Natural killer cell treated with Interleukin-12 subunit alpha and Interleukin-12 subunit beta and Interleukin-15 and Interleukin-18, amount 100 ng/mL, for 72 hours (primary cell): ENCODE data around the gene MMP23B. TPM values are rescaled to one million over a fixed set of nuclear protein-coding genes. Genes with fewer than 3 reads are reported as not detected.

Source experiments
- ATAC-seq, 2 donors: fragments of 150-1000 bp; cut with Tn5 transposase in 1 of 2; sonication (Bioruptor Pico), chemical (Tn5 transposase) in 1 of 2; 2 replicates each; pipeline ENCODE4 v1.10.0; 2021
- DNase-seq: peaks from one replicate; pipeline ENCODE4 v3.0.0; 2022; ENCODE audit warnings: low spot score
- H3K27ac Mint-ChIP-seq, 2 donors: 1 replicate in 1 of 2; 2 replicates in 1 of 2; pipeline ENCODE4 v1.8.0; 2022; ENCODE audit warnings: mixed read lengths in 2 of 2, mild to moderate bottlenecking in 1 of 2, moderate library complexity in 1 of 2
- H3K27me3 Mint-ChIP-seq, 2 donors: 1 replicate in 1 of 2; 2 replicates in 1 of 2; pipeline ENCODE4 v1.8.0; 2022; ENCODE audit warnings: mixed read lengths in 2 of 2
- H3K36me3 Mint-ChIP-seq: one replicate; pipeline ENCODE4 v1.8.0; 2022; ENCODE audit warnings: mixed read lengths
- H3K4me1 Mint-ChIP-seq, 2 donors: 1 replicate in 1 of 2; 2 replicates in 1 of 2; pipeline ENCODE4 v1.8.0; 2022; ENCODE audit warnings: low read depth in 2 of 2, mixed read lengths in 2 of 2, mild to moderate bottlenecking in 1 of 2
- H3K4me3 Mint-ChIP-seq: one replicate; pipeline ENCODE4 v1.8.0; 2022; ENCODE audit warnings: mixed read lengths
- H3K9me3 Mint-ChIP-seq: 2 replicates; pipeline ENCODE4 v1.8.0; 2022; ENCODE audit warnings: mixed read lengths
- total RNA-seq, 2 donors: library from RNA; stranded (reverse); gene quantifications; one replicate each; pipeline ENCODE4 v1.2.3, GENCODE V29; 2022

MMP23B gene
- total RNA-seq, 2 donors from 2014 or later, result 4.9 to 6.1 TPM

DNA sequence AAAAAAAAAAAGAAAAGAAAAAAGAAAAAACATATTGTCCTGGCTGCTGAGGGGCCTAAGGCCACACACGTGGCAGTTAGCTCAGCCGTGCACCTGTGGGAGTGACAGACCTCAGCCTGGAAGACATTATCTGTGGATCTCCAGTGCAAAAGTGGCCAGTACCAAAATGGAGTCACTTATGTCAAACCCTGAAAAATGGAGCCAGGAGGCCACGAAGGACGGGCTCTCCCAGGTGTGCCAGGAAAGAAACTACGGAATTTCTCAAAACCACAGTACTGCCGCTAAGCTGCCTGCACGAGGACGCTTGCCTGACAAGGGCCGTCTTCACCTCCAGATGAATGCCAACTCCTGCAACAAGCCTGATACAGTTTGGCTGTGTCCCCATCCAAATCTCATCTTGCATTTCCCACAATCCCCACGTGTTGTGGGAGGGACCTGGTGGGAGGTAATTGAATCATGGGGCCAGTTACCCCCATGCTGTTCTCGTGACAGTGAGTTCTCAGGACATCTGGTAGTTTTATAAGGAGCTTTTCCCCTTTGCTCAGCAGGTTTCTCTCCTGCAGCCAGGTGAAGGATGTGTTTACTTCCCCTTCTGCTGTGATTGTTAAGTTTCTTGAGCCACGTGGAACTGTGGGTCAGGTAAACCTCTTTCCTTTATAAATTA, 22.0 kb upstream of the MMP23B start:
- Mint-ChIP-seq H3K27ac (no peak overlapping the region), H3K36me3 (no peaks in the 10 kb centered on the region), H3K4me3 (no peak overlapping the region), H3K27me3 (no peaks in the 10 kb centered on the region), H3K4me1 (peaks cover 22 to 25% of the 10 kb centered on the region in 2 donors), H3K9me3 (no peaks in the 10 kb centered on the region)
- no peak for DNase-seq
- no peak for ATAC-seq

DNA sequence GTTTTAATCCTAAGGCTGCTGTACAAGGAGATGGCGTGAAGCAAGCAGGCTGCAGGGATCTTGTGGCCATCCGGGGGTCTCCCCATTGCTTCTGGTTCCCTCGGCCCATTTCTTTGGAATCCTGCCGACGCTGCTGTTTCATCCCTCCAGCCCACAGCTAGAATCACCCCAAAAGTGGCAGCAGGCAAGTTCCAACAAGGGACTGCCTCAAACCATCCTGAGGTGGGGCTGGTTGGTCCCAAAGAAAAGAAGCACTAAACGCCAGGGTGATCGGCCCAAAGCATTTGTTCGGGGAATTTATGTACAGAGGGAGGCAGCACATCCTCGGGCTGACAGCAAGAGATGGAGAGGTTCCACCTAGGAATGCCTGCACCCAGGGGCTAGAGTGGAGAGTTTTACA, 21.2 kb upstream of the MMP23B start:
- ATAC-seq (no peak), DNase-seq (no peak)
- Mint-ChIP-seq H3K9me3 (no peaks in the 10 kb centered on the region), H3K4me1 (peaks cover 24 to 26% of the 10 kb centered on the region in 2 donors), H3K27me3 (no peaks in the 10 kb centered on the region), H3K4me3 (no peak overlapping the region), H3K27ac (peak overlapping the region in 1 of 2 donors; percentile 20), H3K36me3 (no peaks in the 10 kb centered on the region)

DNA sequence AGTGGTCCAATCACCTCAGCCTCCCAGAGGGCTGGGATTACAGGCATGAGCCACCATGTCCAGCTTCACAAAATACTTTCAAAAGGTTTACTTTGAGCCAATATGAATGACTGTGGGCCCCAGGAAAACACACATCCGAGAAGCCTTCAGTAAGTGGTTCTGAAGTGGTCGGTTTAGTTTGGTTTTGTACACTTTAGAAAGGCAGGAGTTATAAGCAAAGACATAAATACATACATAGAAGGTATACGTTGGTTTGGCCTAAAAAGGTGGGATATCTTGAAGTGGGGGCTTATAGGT, 19.9 kb upstream of the MMP23B start:
- no peak for ATAC-seq
- Mint-ChIP-seq H3K27ac (no peak overlapping the region), H3K4me1 (peaks cover 19 to 24% of the 10 kb centered on the region in 2 donors), H3K27me3 (no peaks in the 10 kb centered on the region), H3K4me3 (no peak overlapping the region), H3K36me3 (no peaks in the 10 kb centered on the region), H3K9me3 (no peaks in the 10 kb centered on the region)
- DNase-seq, result no peak

DNA sequence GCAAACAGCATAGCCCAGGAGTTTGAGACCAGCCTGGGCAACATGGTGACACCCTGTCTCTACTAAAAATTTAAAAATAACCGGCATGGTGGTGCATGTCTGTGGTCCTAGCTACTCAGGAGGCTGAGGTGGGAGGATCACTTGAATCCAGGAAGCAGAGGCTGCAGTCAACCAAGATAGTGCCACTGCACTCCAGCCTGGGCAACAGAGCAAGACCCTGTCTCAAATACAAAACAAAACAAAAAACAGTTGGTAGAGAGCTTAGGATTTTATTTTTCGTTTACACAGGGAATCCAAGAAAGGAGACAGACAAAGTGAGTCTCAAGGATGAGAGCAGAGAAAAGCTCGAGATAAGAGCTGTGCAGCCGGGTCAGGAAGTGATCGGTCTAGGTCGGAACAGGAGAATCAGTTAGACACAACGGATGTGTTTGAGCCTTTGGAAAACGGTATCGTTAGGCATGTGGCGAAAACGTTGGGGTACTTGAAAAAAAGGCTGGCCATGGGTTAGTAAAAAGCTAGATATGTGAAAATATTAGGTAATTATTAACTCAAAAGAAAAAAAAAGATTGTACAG, 18.4 kb upstream of the MMP23B start:
- ATAC-seq (no peak), DNase-seq (no peak)
- peaks cover 23 to 24% of the 10 kb centered on the region in 2 donors for H3K4me1 Mint-ChIP-seq
- no peaks in the 10 kb centered on the region for H3K36me3 Mint-ChIP-seq
- no peaks in the 10 kb centered on the region for H3K27me3 Mint-ChIP-seq
- H3K27ac Mint-ChIP-seq, result peak overlapping the region; percentile 98 to 100
- no peaks in the 10 kb centered on the region for H3K9me3 Mint-ChIP-seq
- H3K4me3 Mint-ChIP-seq, result peak overlapping the region; percentile 100

DNA sequence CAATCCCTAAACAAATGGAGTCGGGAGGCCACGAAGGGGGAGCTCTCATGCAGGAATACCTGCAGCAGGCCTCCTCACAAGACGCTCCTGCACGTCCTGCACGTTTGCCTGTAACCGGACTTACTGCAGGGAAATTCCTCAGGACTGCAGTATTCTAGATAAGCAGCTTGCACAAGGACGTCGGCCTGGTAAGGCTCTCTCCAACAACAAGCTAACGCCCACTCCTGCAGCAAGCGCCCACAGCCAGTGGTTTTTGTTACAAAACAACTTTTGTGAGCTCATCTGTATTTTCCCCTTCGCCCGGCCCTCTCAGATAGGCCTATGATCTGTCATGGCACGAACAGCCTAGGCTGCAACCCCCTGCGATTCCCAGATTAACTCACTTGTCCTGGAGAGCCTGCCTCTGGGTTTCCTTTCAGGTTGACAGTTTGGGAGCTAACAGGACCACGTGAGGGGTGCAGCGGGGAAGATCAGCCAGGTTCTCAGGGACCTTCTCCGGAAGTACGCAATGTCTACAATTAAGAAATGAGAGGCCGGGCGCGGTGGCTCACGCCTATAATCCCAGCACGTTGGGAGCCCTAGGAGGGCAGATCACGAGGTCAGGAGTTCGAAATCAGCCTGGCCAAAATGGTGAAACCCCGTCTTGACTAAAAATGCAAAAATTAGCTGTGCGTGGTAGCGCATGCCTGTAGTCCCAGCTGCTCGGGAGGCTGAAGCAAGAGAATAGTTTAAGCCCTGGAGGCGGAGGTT, 17.6 kb upstream of the MMP23B start:
- Mint-ChIP-seq H3K4me3 (peak overlapping the region; percentile 100), H3K4me1 (peaks cover 23 to 24% of the 10 kb centered on the region in 2 donors), H3K36me3 (no peaks in the 10 kb centered on the region), H3K9me3 (no peaks in the 10 kb centered on the region), H3K27me3 (no peaks in the 10 kb centered on the region), H3K27ac (peak overlapping the region; percentile 98 to 100)
- DNase-seq, result peak; percentile 83
- ATAC-seq, result peak in 1 of 2 donors; percentile 46

DNA sequence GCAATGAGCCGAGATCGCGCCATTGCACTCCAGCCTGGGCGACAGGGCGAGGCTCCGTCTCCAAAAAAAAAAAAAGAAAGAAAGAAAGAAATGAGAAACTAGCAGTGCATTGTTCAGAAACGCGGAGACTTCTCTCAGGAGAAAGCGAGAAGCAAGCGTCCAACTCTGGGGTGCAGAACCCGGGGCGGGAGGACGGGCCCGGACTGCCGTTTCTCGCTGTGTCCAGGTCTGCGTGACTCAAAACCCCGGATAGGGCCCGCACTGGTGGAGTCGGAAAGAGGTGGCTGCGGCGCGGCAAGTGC, 17.1 kb upstream of the MMP23B start:
- Mint-ChIP-seq H3K27ac (peak overlapping the region; percentile 98 to 100), H3K4me1 (peaks cover 23 to 24% of the 10 kb centered on the region in 2 donors), H3K9me3 (no peaks in the 10 kb centered on the region), H3K4me3 (peak overlapping the region; percentile 100), H3K36me3 (no peaks in the 10 kb centered on the region), H3K27me3 (no peaks in the 10 kb centered on the region)
- DNase-seq (no peak), ATAC-seq (no peak)

DNA sequence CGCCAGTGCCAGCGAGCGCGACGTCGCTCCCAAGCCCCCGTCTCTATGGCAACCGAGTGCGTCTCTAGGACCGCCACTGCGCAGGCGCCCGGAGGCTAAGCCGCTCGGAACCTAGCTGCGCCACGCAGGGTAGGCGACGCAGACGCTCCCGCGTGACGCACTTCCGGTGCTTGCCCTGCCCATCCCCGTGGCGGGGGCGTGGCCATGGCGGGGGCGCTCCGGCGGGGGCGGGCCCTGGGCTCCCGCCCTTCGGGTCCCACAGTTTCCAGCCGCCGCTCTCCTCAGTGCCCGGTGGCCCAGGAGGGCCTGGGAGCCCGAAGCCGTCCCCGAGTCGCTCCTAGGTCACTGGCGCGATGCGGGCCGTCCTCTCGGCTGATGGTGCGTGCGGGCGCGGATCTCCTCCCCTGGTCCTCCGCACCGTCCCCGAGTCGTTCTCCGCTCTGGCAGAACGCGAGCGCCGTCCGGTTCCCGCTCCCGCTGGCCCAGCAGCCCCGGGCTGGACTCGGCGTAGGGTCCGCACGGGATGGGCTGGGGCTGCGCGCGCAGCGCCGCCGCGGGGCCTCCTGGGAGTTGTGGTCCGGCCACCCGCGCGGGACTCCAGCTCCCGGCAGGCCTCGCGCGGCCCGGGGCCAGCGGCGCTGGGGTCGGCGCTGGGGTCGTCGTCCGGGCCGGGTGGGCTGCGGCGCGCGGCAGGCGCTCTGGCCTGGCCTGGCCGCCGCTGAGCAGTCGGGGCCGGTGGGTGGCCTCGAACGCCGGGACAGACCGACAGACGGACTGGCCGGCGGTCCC, 16.5 kb upstream of the MMP23B start, which contains the start of gene MIB2:
Gene MIB2 (plus strand): TSS at position 245 of the 789 bp plus-strand sequence. CDS start 7,953 bp downstream, outside the sequence.
- no peaks in the 10 kb centered on the region for H3K36me3 Mint-ChIP-seq
- no peaks in the 10 kb centered on the region for H3K9me3 Mint-ChIP-seq
- ATAC-seq, result peak; percentile 93 to 94
- peak within 1 kb of the TSS; percentile 100 for H3K4me3 Mint-ChIP-seq
- H3K27ac Mint-ChIP-seq, result peak within 1 kb of the TSS; percentile 98 to 100
- peak; percentile 98 for DNase-seq
- no peaks in the 10 kb centered on the region for H3K27me3 Mint-ChIP-seq
- H3K4me1 Mint-ChIP-seq, result peaks cover 23 to 24% of the 10 kb centered on the region in 2 donors

DNA sequence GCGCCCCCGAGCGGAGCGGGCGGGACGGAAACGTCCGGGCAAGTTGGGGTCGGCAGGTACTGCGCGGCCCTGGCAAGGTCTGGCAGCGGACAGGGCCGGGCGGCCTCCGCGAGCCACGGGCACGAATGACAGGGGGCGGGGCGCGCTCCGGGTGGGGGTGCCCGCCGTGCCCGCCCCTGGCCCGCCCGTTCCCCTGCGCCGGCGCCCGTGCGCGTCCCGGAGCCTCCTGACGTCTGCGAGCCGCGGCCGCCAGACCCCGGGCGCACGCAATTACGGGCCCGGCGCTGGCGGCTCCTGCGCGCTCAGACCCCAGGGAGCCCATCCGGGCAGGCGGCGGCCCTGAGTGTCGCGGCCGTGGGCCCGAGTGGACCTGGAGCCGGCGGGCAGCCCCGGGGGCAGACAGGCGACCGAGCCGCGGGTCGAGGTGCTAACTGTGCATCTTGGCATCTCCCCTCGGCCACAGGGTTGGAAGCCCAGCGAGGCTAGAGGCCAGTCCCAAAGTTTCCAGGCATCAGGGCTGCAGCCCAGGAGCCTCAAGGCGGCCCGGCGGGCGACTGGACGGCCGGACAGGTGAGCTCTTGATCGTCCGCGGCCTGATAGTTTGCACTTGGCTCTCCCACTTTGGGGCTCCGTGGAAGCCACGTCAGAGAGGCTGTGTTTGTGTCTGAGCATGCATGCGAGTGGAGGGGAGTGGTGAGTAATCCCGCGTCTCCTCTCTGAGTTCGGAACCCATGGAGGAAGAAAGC, 15.8 kb upstream of the MMP23B start:
- peak; percentile 63 for DNase-seq
- H3K4me1 Mint-ChIP-seq, result peaks cover 23 to 24% of the 10 kb centered on the region in 2 donors
- ATAC-seq, result peak; percentile 7 to 23
- no peaks in the 10 kb centered on the region for H3K9me3 Mint-ChIP-seq
- no peaks in the 10 kb centered on the region for H3K27me3 Mint-ChIP-seq
- peak overlapping the region in 1 of 2 donors; percentile 22 for H3K27ac Mint-ChIP-seq
- H3K36me3 Mint-ChIP-seq, result no peaks in the 10 kb centered on the region
- H3K4me3 Mint-ChIP-seq, result peak overlapping the region; percentile 77

DNA sequence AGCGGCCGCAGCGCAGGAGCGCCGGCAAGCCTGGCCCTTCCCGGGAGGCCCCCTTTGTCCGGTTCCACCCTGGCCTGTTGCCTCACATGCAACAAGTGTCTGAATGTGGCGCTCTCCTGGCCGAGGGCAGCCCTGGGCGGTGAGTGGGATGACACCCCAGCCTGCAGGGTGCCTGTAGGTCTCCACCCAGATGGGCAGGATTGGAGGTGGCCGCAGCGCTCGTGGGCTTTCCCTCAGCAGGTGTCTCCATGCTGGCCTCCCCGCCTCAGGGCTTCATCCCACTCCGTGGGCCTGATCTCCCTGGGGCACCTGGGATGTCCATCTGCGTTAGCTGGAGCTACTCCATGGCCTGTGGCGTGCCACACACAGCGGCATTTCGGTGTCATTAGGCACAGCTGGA, 15.1 kb upstream of the MMP23B start:
- Mint-ChIP-seq H3K36me3 (no peaks in the 10 kb centered on the region), H3K4me3 (peak overlapping the region; percentile 77), H3K27ac (peak overlapping the region; percentile 22 to 69), H3K9me3 (no peaks in the 10 kb centered on the region), H3K27me3 (no peaks in the 10 kb centered on the region), H3K4me1 (peaks cover 23 to 24% of the 10 kb centered on the region in 2 donors)
- DNase-seq (peak; percentile 54), ATAC-seq (no peak)

DNA sequence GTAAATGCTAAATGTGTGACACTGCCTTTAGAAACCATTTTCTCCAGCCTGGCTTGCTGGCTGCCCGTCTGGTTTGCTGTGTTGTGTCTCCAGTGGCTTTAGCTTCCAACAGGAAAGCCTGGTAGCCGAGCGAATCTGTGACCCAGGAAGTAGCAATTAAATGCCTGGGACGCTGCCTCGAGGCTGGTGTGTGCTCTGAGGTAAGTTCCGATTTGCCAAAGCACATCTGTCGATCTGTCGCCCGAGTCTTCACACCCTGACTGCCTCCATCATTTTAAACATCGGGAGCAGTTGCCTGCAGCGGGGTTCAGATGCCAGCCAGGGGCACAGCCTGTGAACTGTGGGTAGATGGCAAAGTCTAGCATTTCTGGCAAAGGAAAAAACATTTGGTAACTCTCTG, 14.5 kb upstream of the MMP23B start:
- Mint-ChIP-seq H3K4me1 (peaks cover 26 to 30% of the 10 kb centered on the region in 2 donors), H3K27me3 (no peaks in the 10 kb centered on the region), H3K9me3 (no peaks in the 10 kb centered on the region), H3K4me3 (peak overlapping the region; percentile 77), H3K27ac (peak overlapping the region; percentile 22 to 69), H3K36me3 (no peaks in the 10 kb centered on the region)
- DNase-seq, result no peak
- no peak for ATAC-seq

DNA sequence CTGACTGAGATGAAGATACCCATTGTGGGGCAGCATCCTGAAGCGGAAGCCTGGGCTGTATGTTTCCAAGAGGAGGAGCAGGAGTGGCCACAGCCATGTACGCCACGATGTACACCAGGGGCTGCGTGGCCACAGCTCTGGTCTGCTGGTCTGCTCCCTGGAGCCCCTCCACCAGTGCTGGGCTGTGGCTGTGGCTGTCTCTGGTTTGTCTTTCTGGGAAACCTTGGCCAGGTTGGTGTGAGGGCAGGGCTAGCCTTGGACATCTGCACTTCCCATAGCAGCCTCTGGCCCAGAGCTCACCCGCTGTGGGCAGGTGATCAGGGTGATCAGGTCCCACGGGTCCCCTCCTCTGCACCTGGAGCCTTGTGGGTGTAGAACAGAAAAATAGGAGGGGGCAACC, 14.0 kb upstream of the MMP23B start:
- no peak overlapping the region for H3K27ac Mint-ChIP-seq
- no peak for ATAC-seq
- H3K36me3 Mint-ChIP-seq, result no peaks in the 10 kb centered on the region
- no peak overlapping the region for H3K4me3 Mint-ChIP-seq
- DNase-seq, result peak; percentile 53
- H3K9me3 Mint-ChIP-seq, result no peaks in the 10 kb centered on the region
- no peaks in the 10 kb centered on the region for H3K27me3 Mint-ChIP-seq
- peaks cover 30 to 33% of the 10 kb centered on the region in 2 donors for H3K4me1 Mint-ChIP-seq

DNA sequence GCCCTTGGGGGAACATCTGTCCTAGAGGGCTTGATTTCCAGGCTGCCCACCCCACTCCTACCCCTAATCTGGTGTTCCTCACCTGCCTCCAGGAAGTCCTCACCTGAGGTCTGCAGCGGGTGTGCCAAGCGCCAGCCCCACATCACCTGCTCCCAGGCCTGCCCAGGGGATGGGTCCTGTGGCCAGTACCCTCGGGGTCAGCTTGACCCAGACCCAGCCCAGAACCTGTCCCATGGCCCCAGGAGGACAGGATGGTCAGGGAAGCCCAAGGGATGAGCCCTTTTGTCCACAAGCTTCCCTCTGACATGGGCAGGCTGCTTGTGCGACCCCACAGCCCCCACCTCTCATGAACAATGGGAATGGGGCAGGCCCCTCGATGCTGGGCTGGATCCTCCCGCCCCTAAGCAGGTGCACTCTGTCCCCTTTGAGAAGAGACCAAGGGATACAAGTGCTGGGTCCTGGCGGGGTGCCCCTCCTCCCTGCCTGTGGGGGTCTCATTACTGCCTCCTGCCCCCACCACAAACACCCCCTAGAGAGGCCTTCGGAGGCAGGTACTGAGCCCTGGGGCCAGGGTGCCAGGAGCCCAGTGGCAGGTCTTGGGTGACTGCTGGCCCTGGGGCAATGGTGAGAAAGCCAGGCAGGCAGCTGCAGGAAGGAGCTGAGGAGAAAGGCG, 13.4 kb upstream of the MMP23B start:
- H3K27me3 Mint-ChIP-seq, result no peaks in the 10 kb centered on the region

DNA sequence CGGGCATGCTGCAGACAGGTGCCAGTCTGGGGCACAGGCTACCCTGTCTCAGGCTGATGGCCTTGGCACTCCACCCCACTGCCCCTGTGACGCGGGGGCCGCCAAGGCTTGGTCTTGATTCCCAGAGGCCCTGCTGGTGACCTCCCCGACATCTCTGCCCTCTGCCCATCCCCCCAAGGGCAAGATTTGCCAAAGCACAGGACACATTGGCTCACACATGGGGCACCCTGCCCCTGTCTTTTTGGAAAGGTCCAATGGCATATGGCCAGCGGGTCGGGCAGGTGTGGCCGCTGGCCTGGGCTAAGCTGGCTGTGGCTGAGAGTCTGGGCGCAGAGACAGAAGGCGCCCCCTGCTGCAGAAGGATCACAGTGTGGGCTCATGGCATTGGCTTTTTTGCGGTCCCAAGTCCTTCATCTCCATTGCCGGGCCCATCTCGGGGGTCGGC, 12.0 kb upstream of the MMP23B start:
- ATAC-seq (no peak), DNase-seq (peak; percentile 57)
- no peaks in the 10 kb centered on the region for H3K36me3 Mint-ChIP-seq
- H3K9me3 Mint-ChIP-seq, result no peaks in the 10 kb centered on the region
- H3K4me1 Mint-ChIP-seq, result peaks cover 14 to 18% of the 10 kb centered on the region in 2 donors
- H3K27ac Mint-ChIP-seq, result no peak overlapping the region
- H3K27me3 Mint-ChIP-seq, result no peaks in the 10 kb centered on the region
- no peak overlapping the region for H3K4me3 Mint-ChIP-seq

More for the DNA sequence above, 13.4 kb upstream of the MMP23B start:
- no peak for DNase-seq
- H3K4me1 Mint-ChIP-seq, result peaks cover 27 to 32% of the 10 kb centered on the region in 2 donors
- no peak overlapping the region for H3K27ac Mint-ChIP-seq
- no peak for ATAC-seq
- no peak overlapping the region for H3K4me3 Mint-ChIP-seq
- H3K9me3 Mint-ChIP-seq, result no peaks in the 10 kb centered on the region
- H3K36me3 Mint-ChIP-seq, result no peaks in the 10 kb centered on the region
